Activated B cell treated with CpG ODN at 0.5 μM for 24 hours (primary cell): ENCODE measurements around the gene RBMS3. TPM values are rescaled to one million over a fixed set of nuclear protein-coding genes. Genes with fewer than 3 reads are reported as not detected.

Experiments used
- ATAC-seq: fragments of 200-7000 bp; cut with Tn5 transposase; one replicate; pipeline ENCODE4 v1.10.0; 2021; ENCODE audit warnings: low read depth, mild to moderate bottlenecking, moderate library complexity
- CTCF ChIA-PET: fragments of 350-600 bp; sonication (Branson Sonifier 250); formaldehyde crosslinking; loops from one replicate; lab custom pipeline; 2021; ENCODE audit warnings: antibody characterized with exemption; lab: Charles Lee
- POLR2A ChIA-PET: fragments of 350-600 bp; sonication (Branson Sonifier 250); formaldehyde crosslinking; loops from one replicate; lab custom pipeline; 2021; ENCODE audit warnings: antibody characterized with exemption; lab: Charles Lee
- DNase-seq: peaks from one replicate; pipeline ENCODE4 v3.0.0; 2022
- H3K27ac Mint-ChIP-seq: one replicate; pipeline ENCODE4 v1.8.0; 2020; ENCODE audit warnings: mixed read lengths
- H3K27me3 Mint-ChIP-seq: one replicate; pipeline ENCODE4 v1.8.0; 2021; ENCODE audit warnings: mixed read lengths
- H3K36me3 Mint-ChIP-seq: one replicate; pipeline ENCODE4 v1.8.0; 2021; ENCODE audit warnings: low read depth, mixed read lengths
- H3K4me1 Mint-ChIP-seq: one replicate; pipeline ENCODE4 v1.8.0; 2021; ENCODE audit warnings: mixed read lengths
- H3K4me3 Mint-ChIP-seq: one replicate; pipeline ENCODE4 v1.8.0; 2020; ENCODE audit warnings: mild to moderate bottlenecking, mixed read lengths
- H3K9me3 Mint-ChIP-seq: one replicate; pipeline ENCODE4 v1.8.0; 2020; ENCODE audit warnings: mixed read lengths
- CTCF ChIP-seq: fragments of 200-600 bp; IDR thresholded peaks from one replicate; pipeline ENCODE4 v1.8.0; 2022; ENCODE audit warnings: antibody characterized with exemption, mild to moderate bottlenecking
- intact Hi-C: fragments of 100-400 bp; cut with micrococcal nuclease; formaldehyde crosslinking; loops from one replicate; pipeline ENCODE4 v1.15.1; 2024
- total RNA-seq: library from RNA; stranded (reverse); gene quantifications from 2 replicates; pipeline ENCODE4 v1.2.3, GENCODE V29; 2022

Gene RBMS3
- total RNA-seq, 1 donor from 2014 or later: 0.31 TPM

- Mint-ChIP-seq H3K4me3 (no peak overlapping the region), H3K36me3 (no peaks in the 10 kb centered on the region), H3K27me3 (no peaks in the 10 kb centered on the region), H3K9me3 (no peaks in the 10 kb centered on the region), H3K4me1 (no peaks in the 10 kb centered on the region), H3K27ac (no peak overlapping the region)
- ChIA-PET CTCF (no interaction called here), POLR2A (no interaction called here)
- ATAC-seq (no peak), DNase-seq (no peak)
- no peak for TF ChIP-seq CTCF
- intact Hi-C loops: no loop called here
Observed at GRCh38 chr3:29763115-29763514, 482.2 kb downstream of the RBMS3 start.

- ChIA-PET CTCF (no interaction called here), POLR2A (no interaction called here)
- ATAC-seq (no peak), DNase-seq (no peak)
- TF ChIP-seq CTCF: no peak
- intact Hi-C loops: no loop called here
- no peak overlapping the region for H3K4me3 Mint-ChIP-seq
- no peak overlapping the region for H3K27ac Mint-ChIP-seq
- H3K4me1 Mint-ChIP-seq: no peaks in the 10 kb centered on the region
- no peaks in the 10 kb centered on the region for H3K27me3 Mint-ChIP-seq
- no peaks in the 10 kb centered on the region for H3K36me3 Mint-ChIP-seq
- no peaks in the 10 kb centered on the region for H3K9me3 Mint-ChIP-seq
Observed at GRCh38 chr3:29764041-29764440, 483.2 kb downstream of the RBMS3 start.

- no peak for TF ChIP-seq CTCF
- Mint-ChIP-seq H3K27me3 (no peaks in the 10 kb centered on the region), H3K27ac (no peak overlapping the region), H3K4me1 (no peaks in the 10 kb centered on the region), H3K4me3 (no peak overlapping the region), H3K9me3 (no peaks in the 10 kb centered on the region), H3K36me3 (no peaks in the 10 kb centered on the region)
- ChIA-PET POLR2A (no interaction called here), CTCF (no interaction called here)
- intact Hi-C loops: no loop called here
- ATAC-seq (no peak), DNase-seq (no peak)
Observed at GRCh38 chr3:29764603-29765254, 483.9 kb downstream of the RBMS3 start.

- H3K27ac Mint-ChIP-seq: no peak overlapping the region
- H3K36me3 Mint-ChIP-seq: no peaks in the 10 kb centered on the region
- no peak overlapping the region for H3K4me3 Mint-ChIP-seq
- ATAC-seq (no peak), DNase-seq (no peak)
- intact Hi-C loops: no loop called here
- no peaks in the 10 kb centered on the region for H3K9me3 Mint-ChIP-seq
- ChIA-PET POLR2A (no interaction called here), CTCF (no interaction called here)
- no peaks in the 10 kb centered on the region for H3K27me3 Mint-ChIP-seq
- no peaks in the 10 kb centered on the region for H3K4me1 Mint-ChIP-seq
- TF ChIP-seq CTCF: no peak
Observed at GRCh38 chr3:29771602-29772001, 490.7 kb downstream of the RBMS3 start.

- H3K4me3 Mint-ChIP-seq: no peak overlapping the region
- no peaks in the 10 kb centered on the region for H3K9me3 Mint-ChIP-seq
- intact Hi-C loops: no loop called here
- no peaks in the 10 kb centered on the region for H3K27me3 Mint-ChIP-seq
- CTCF ChIA-PET: no interaction called here
- H3K36me3 Mint-ChIP-seq: no peaks in the 10 kb centered on the region
- ATAC-seq: no peak
- DNase-seq: no peak
- TF ChIP-seq CTCF: no peak
- POLR2A ChIA-PET: no interaction called here
- no peak overlapping the region for H3K27ac Mint-ChIP-seq
- H3K4me1 Mint-ChIP-seq: no peaks in the 10 kb centered on the region
Observed at GRCh38 chr3:29772436-29772835, 491.6 kb downstream of the RBMS3 start.
